ENCODE measurements around the gene GLB1L2.
A peak's percentile ranks its signal among the peaks of the same experiment; 100 is the strongest.

The GLB1L2 gene

DNA sequence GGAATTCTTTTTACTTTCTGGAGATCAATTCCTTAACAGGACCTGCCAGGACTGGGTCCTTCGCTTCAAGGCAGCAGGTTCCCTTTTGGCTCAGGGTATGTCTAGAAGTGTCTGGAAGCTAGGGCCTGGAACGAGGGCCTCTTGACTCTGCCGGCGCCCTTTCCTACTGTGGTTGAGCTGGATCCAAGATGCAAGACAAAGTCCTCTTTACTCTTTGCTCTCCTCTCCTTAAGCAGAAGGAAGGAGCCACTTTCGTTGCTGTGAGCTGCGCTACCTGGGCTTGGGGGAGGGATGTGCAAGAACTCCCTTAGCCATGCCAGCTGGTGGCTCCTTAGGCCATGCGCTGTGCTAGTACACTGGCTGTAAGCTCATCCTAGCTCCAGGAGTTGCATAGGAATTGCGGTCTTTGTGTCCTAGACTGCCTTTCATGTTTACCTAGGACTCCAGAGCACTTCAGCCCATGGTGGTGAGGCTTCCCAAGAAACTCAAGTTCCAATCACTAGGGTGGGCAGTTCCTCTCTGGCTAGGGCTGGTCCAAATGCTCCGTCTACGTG, 18.1 kb downstream of the GLB1L2 start:
- DNase-seq: no peak

DNA sequence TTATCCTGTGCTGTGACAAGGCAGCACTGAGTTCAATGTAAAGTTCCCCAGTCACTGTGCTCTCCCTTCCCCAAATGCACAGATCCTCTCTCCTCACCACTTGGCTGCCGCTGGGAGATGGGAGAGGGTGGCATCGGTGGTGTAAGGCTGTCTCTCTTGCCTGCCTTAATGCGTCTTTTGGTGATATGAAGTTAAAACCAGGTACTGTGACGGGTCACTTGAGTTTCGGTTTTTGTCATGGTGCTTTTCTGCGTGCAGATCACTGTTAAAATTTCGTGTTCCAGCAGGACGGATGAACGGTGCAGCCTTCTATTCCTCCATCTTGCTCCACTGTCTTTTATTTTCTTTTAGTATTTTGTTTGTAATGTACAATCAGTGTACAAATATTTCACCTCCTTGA, 18.6 kb downstream of the GLB1L2 start:
- DNase-seq: no peak

DNA sequence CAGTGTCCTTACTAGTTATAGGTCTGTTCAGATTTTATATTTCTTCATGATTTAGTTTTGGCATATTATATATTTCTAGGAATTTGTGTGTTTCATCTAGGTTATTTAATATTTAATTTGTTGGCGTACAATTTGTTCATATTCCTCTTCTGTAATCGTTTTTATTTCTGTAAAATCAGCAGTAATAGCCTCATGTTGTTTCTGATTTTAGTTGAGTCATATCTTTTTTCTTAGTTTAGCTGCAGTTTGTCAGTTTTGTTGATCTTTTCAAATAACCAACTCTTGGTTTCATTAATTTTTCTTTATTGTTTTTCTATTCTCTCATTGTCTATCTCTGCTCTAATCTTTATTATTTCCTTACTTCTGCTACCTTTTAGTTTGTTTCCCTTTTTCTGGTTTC, 20.3 kb downstream of the GLB1L2 start:
- DNase-seq: no peak

- DNase-seq: no peak
Observed at GRCh38 chr11:134355136-134355535, 23.3 kb downstream of the GLB1L2 start.

DNA sequence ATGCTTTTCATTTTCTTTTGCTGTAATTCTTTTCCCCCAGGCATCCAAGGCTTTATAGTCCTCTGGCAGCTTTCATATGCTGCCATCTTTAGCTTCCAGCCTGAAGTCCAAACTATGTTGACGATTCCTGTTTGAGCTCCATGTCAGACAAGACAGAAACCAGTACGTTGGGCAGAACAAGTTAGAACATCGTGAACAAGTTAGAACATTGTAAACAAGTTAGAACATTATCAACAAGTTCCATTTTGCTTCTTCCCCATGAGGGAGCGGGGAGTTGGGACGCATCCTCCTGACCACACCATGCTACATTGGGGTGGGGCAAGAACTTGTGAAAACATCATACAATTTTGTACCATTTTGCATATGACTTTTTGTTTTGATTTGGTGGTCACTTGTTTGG, 23.9 kb downstream of the GLB1L2 start:
- no peak for DNase-seq

GRCh38 chr11:134356656-134357544, 25.1 kb downstream of the GLB1L2 start:
- DNase-seq: no peak

DNA sequence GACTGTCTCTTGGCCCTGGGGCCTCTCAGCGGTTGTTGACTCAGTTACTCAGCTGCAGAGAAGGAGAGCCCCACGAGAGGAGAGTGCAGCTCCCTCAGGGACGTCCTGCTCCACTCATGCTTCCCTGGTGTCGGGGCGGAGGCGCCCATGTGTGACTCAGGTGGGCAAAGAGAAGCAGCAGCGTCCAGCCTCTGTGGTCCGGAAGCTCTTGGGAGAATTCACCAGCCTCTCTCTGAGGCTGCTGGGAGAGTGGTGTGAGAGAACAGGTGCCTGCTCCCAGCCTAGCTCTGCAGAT, 25.7 kb downstream of the GLB1L2 start:
- no peak for DNase-seq

- DNase-seq: no peak
Observed at GRCh38 chr11:134358165-134358855, 26.5 kb downstream of the GLB1L2 start.

DNA sequence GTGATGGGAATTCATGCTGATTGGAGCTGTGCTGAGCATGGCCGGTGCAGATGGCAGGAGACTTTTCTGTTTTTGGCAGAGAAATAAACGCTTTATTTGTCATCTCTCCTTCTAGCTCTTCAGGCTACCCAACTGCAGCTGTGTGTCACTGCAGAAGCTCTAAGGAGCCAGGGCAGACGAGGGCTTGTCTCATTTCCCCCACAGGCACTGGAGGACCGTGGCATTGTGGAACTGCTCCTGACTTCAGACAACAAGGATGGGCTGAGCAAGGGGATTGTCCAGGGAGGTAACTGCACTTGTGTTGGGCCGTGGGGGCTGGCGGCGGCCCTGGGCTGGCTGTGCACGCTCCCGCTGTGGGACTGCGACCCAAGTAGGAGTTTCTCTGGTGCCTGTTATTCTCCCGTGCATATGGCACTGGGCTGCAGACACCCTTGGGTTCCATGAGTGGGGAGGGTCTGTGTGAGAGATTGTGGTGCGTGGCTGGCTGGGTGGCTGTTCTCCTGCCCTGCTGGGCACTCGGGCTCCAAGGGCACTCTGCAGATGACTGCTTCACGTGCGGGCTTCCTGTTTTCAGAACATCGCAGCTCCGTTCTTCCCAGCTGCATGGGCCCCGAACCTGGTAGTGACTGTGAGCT, 27.2 kb downstream of the GLB1L2 start:
- no peak for DNase-seq

GRCh38 chr11:134359646-134360045, 27.9 kb downstream of the GLB1L2 start:
- no peak for DNase-seq

GRCh38 chr11:134360050-134360835, 28.5 kb downstream of the GLB1L2 start:
- peak; percentile 51 to 82 for DNase-seq

DNA sequence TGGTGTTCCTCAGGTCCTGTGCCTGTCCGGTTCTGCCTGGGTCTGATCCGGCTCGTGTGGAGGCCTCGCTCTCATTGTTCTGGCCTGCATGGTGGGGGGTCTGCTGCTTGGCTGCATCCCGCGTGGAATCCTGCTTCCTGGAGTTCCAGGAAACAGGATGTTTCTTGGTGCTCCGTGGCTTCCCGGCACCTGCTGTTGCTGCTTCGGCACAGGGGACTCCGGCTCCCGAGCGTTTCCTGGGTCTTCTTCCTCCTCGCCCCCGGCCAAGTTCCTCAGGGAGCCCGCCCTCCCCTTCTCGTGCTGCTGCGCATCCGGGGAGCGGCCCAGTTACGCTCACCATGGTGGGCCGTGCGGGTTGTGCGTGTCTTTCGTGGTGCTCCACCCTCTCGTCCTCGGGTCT, 29.9 kb downstream of the GLB1L2 start:
- no peak for DNase-seq

DNA sequence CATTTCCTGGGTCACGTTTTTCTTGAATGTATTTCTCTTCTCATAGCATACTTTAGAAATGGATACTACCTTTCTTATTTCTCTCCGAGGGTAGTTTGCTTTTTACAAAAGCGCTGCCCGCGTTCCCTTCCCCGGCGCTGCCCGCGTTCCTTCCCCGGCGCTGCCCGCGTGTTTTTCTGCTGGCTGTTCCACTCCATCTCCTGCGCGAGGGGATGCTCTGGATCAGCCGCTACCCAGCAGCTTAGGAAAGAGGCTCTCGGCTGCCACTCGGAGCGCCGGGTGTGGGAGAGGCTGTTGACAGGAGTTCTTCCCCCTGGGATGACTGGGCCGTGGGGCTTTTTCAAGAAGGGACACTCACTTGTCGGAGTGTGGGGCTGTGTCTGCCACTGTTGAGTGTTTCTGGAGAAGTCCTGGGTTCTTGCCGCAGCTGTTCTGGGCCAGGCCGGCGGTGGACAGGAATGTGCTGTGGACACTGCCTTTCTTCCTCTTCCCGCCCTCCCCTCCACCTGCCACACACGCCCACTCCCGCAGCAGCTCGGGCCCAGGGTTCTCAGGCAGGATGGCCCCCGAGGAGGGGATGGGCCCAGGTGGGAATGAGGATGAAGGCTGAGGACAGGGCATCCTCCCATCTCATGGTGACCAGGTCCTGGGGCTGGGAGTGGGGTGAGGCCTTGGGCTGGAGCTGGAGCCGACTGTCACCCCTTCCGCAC, 30.6 kb downstream of the GLB1L2 start:
- no peak for DNase-seq

- DNase-seq: no peak
Observed at GRCh38 chr11:134363161-134363560, 31.4 kb downstream of the GLB1L2 start.

GRCh38 chr11:134363592-134363991, 31.8 kb downstream of the GLB1L2 start:
- DNase-seq: no peak

DNA sequence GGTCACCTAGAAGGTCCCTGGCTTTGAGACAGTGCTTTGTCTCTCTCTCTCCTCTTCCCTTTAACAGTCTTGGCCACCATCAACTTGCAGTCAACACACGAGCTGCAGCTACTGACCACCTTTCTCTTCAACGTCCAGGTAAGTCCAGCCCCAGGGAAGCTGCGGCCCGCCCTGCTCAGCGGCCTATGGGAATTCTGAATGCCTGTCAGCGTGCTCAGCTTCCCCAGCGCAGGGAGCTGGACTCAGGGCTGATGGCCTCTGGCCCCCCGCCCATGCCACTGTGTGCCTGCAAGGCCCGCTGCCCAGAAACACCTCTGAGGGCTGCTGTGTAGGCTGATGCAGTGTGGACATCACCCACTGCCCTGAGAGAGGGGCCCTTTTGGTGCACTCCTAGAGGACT, 32.5 kb downstream of the GLB1L2 start:
- no peak for DNase-seq

GRCh38 chr11:134365011-134365925, 33.5 kb downstream of the GLB1L2 start:
- DNase-seq: no peak

GRCh38 chr11:134366254-134366653, 34.5 kb downstream of the GLB1L2 start:
- DNase-seq: peak in 1 of 2 experiments; percentile 64

DNA sequence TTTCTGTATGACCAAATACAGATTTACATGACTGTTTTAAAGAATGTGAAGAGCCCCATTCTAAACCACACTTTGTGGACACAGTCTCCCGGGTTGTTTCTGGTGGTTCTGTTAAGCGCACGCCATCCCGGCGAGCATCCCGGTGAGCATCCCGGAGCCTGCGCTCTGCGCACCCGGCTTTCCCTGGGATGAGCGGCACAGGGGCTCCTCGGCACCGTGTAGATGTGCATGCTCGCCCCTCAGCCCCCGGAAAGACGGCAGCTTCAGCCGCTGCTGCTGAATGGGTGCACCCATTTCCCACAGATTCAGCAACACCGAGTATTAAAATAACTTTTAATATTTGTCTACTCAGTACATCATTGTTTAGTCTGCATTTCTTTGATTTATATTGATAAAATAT, 36.0 kb downstream of the GLB1L2 start:
- DNase-seq: no peak

- DNase-seq: no peak
Observed at GRCh38 chr11:134369656-134370525, 38.1 kb downstream of the GLB1L2 start.

All from NCI-H524 (cell line).